PFSK-1 (cell line): ENCODE data around the gene GNPAT.

Experiments
- SIN3A ChIP-seq: IDR thresholded peaks from 2 replicates; pipeline ENCODE4 v1.6.1; 2012; ENCODE audit warnings: mild to moderate bottlenecking, low read length, moderate library complexity, borderline replicate concordance; ENCODE audit not compliant: insufficient read depth
- TF ChIP-seq, protein P1 (sequence below), 2 experiments: IDR thresholded peaks; 2 replicates each; pipeline versions ENCODE4 v1.6.1 to v1.8.0; 2011 to 2012; ENCODE audit warnings: low read depth in 2 of 2, low read length in 2 of 2, control low read depth in 1 of 2, inconsistent platforms in 1 of 2, mild to moderate bottlenecking in 1 of 2, moderate library complexity in 1 of 2; ENCODE audit not compliant: insufficient read depth in 1 of 2

DNA sequence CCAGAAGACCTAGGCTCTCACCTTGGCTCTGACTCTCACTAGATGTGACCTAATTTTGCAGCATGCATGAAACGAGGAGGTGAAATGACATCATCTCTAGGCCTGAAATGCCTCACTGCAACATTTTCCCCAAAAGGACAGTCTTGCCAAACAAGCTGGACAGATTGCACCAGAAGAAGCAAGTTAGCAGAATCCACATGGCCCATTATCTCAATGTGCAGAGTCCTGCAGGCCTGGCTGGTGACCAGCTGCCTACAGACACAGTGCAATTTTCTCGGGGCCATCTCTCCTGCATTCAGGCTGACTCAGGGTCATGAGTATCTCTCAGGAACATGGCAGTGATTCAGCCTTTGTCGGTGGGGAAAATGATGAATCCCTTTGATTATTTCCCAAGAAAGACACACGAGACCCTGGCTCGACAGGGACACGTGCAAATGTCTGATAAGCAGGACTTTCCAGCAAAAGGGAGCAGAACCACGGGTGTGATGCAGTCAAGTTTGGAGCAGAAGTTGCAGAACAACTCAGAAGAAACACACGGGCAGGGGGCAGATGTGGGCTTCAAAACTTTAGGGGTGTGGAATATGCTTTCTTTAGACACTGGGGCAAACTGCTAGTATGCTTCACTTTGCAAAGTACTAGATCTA, 40.5 kb upstream of the GNPAT start:
- TF ChIP-seq, protein P1, sequence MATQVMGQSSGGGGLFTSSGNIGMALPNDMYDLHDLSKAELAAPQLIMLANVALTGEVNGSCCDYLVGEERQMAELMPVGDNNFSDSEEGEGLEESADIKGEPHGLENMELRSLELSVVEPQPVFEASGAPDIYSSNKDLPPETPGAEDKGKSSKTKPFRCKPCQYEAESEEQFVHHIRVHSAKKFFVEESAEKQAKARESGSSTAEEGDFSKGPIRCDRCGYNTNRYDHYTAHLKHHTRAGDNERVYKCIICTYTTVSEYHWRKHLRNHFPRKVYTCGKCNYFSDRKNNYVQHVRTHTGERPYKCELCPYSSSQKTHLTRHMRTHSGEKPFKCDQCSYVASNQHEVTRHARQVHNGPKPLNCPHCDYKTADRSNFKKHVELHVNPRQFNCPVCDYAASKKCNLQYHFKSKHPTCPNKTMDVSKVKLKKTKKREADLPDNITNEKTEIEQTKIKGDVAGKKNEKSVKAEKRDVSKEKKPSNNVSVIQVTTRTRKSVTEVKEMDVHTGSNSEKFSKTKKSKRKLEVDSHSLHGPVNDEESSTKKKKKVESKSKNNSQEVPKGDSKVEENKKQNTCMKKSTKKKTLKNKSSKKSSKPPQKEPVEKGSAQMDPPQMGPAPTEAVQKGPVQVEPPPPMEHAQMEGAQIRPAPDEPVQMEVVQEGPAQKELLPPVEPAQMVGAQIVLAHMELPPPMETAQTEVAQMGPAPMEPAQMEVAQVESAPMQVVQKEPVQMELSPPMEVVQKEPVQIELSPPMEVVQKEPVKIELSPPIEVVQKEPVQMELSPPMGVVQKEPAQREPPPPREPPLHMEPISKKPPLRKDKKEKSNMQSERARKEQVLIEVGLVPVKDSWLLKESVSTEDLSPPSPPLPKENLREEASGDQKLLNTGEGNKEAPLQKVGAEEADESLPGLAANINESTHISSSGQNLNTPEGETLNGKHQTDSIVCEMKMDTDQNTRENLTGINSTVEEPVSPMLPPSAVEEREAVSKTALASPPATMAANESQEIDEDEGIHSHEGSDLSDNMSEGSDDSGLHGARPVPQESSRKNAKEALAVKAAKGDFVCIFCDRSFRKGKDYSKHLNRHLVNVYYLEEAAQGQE (IDR thresholded peaks at IDR 0.05; ENCODE audit: insufficient read depth in 1 of 2, low read depth in 2 of 2, low read length in 2 of 2): no peak
- TF ChIP-seq SIN3A: no peak
